Epithelial cell of proximal tubule (primary cell): Measurements from ENCODE around the gene NRAP. TPM values are rescaled to one million over a fixed set of nuclear protein-coding genes. Genes with fewer than 3 reads are reported as not detected.

ENCODE experiments used
- DNase-seq: peaks from one replicate; pipeline ENCODE4 v3.0.0-alpha.2; 2011; ENCODE audit warnings: low read depth
- H3K4me3 ChIP-seq: 2 replicates; pipeline ENCODE4 v1.5.1; 2011; ENCODE audit warnings: low read depth, mild to moderate bottlenecking, low read length
- CTCF ChIP-seq: conservative IDR thresholded peaks from 2 replicates; pipeline ENCODE4 v1.5.1; 2012; ENCODE audit warnings: low read depth, mild to moderate bottlenecking, low read length
- total RNA-seq: library from RNA; depleted of rRNA; stranded (reverse); fragments of >200 nt; gene quantifications from 2 replicates; pipeline ENCODE4 v1.2.3, GENCODE V29; 2015

Gene NRAP
- total RNA-seq, 1 donor from 2014 or later: not detected

GRCh38 chr10:113650172-113650571 lies 13.7 kb downstream of the NRAP start:
- no peak for TF ChIP-seq CTCF
- H3K4me3 ChIP-seq: no peak overlapping the region
- no peak for DNase-seq

- TF ChIP-seq CTCF: no peak
- no peak overlapping the region for H3K4me3 ChIP-seq
- DNase-seq: peak; percentile 37
Observed at GRCh38 chr10:113648478-113648877, 15.4 kb downstream of the NRAP start.

GRCh38 chr10:113647812-113648211 lies 16.0 kb downstream of the NRAP start:
- DNase-seq: no peak
- no peak for TF ChIP-seq CTCF
- H3K4me3 ChIP-seq: no peak overlapping the region

GRCh38 chr10:113646336-113647201 lies 17.3 kb downstream of the NRAP start:
- TF ChIP-seq CTCF: no peak
- no peak for DNase-seq
- no peak overlapping the region for H3K4me3 ChIP-seq

GRCh38 chr10:113644185-113645120 lies 19.4 kb downstream of the NRAP start:
- H3K4me3 ChIP-seq: no peak overlapping the region
- DNase-seq: no peak
- no peak for TF ChIP-seq CTCF

GRCh38 chr10:113643183-113643582 lies 20.7 kb downstream of the NRAP start:
- no peak overlapping the region for H3K4me3 ChIP-seq
- no peak for DNase-seq
- TF ChIP-seq CTCF: no peak
